C4-2B (cell line): ENCODE data around the gene MYO9B.

ENCODE experiments used
- CTCF ChIP-seq: fragments of 450-650 bp; conservative IDR thresholded peaks from 2 replicates; pipeline ENCODE4 v1.5.1; 2017; ENCODE audit warnings: mild to moderate bottlenecking
- ZFX ChIP-seq: fragments of 450-650 bp; IDR thresholded peaks from 2 replicates; pipeline ENCODE4 v1.6.1; 2017

- TF ChIP-seq CTCF, result no peak
- no peak for TF ChIP-seq ZFX
Observed at GRCh38 chr19:17246681-17247425, 171.3 kb downstream of the MYO9B start.
